SK-N-SH (cell line): ENCODE results near the gene KLK12.

Source experiments
- GABPA ChIP-seq: IDR thresholded peaks from 2 replicates; pipeline ENCODE4 v1.4.0; 2012; ENCODE audit warnings: low read depth, mild to moderate bottlenecking
- NFIC ChIP-seq: IDR thresholded peaks from 2 replicates; pipeline ENCODE4 v1.4.0; 2012; ENCODE audit warnings: borderline replicate concordance
- SIN3A ChIP-seq: IDR thresholded peaks from 2 replicates; pipeline ENCODE4 v1.6.1; 2012; ENCODE audit warnings: low read depth, mild to moderate bottlenecking, low read length, moderate library complexity, borderline replicate concordance
- TAF1 ChIP-seq: IDR thresholded peaks from 2 replicates; pipeline ENCODE4 v1.6.1; 2012; ENCODE audit warnings: low read depth, mild to moderate bottlenecking, low read length, moderate library complexity, borderline replicate concordance
- YY1 ChIP-seq: IDR thresholded peaks from 2 replicates; pipeline ENCODE4 v1.4.0; 2012; ENCODE audit warnings: low read depth, mild to moderate bottlenecking
- TF ChIP-seq, protein P1 (sequence below): fragments of 200-600 bp; sonication (generic); IDR thresholded peaks from 2 replicates; pipeline ENCODE4 v1.6.1; 2017; ENCODE audit warnings: antibody characterized with exemption, mild to moderate bottlenecking, moderate library complexity

DNA sequence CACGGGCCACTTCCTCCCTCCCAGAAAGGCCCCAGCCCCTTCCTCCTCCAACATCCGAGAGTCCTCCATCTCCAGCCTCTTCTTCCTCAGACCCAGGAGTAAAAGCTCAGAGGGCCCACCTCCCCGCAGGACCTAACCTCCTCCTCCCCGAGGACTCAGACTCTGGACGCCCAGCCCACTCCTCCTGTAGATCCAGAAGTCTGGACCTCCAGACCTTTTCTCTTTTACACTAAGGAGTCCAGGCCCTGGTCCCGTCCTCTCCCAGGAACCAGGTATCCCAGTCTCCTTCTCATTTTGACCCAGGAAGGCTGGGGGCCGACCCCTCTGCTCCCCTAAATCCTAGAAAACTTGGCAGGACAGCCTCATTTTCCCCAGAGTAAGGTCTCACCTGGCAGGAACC lies 31.5 kb downstream of the KLK12 start:
- TF ChIP-seq, protein P1, sequence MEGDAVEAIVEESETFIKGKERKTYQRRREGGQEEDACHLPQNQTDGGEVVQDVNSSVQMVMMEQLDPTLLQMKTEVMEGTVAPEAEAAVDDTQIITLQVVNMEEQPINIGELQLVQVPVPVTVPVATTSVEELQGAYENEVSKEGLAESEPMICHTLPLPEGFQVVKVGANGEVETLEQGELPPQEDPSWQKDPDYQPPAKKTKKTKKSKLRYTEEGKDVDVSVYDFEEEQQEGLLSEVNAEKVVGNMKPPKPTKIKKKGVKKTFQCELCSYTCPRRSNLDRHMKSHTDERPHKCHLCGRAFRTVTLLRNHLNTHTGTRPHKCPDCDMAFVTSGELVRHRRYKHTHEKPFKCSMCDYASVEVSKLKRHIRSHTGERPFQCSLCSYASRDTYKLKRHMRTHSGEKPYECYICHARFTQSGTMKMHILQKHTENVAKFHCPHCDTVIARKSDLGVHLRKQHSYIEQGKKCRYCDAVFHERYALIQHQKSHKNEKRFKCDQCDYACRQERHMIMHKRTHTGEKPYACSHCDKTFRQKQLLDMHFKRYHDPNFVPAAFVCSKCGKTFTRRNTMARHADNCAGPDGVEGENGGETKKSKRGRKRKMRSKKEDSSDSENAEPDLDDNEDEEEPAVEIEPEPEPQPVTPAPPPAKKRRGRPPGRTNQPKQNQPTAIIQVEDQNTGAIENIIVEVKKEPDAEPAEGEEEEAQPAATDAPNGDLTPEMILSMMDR = no peak
- TF ChIP-seq SIN3A (no peak), TAF1 (no peak), GABPA (no peak), YY1 (no peak), NFIC (no peak)
